ENCODE data around the gene OR1L8.
"Not testable (repeated sequence)": the region's sequence is repeated elsewhere in the genome, so short reads cannot be mapped to it uniquely, and the experiment has no call there.

The OR1L8 gene

DNA sequence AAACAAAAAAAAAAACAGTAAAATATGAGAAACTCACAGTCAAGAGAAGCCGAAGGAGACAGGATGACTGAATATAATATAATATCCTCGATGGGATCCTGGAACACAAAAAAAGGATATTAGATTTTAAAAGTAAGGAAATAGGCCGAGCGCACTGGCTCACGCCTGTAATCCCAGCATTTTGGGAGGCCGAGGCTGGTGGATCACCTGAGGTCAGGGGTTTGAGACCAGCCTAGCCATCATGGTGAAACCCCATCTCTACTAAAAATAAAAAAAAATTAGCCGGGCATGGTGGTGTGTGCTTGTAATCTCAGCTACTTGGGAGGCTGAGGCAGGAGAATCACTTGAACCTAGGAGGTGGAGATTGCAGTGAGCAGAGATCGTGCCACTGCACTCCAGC is at the start of gene OR1L8:
Gene OR1L8, minus strand, starts transcription at position 101 of the 400 bp plus-strand sequence. CDS start 14,907 bp downstream, outside the sequence.
- DNase-seq (ENCODE audit: low read depth, low spot score) = not testable (repeated sequence)

DNA sequence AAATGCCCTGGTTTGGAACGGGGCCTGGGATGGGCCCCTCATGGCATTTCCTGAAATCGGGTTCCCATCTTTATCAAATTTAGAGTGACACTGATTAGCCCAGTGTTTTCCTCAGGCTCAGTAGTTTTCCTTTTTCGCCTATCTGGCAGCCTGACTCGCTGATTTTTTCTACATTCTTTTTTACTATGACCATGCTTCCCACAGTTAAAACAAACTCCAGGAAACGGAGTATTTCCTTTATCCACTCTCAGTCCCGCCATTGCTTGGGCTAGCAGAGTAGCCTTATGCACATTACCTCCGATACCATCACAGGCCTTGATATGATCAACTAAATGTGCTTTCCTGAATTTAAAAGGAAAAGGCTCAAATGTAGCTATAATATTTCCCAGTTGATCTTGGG is 36.8 kb upstream of the OR1L8 start:
- DNase-seq (ENCODE audit: low read depth, low spot score) = no peak

DNA sequence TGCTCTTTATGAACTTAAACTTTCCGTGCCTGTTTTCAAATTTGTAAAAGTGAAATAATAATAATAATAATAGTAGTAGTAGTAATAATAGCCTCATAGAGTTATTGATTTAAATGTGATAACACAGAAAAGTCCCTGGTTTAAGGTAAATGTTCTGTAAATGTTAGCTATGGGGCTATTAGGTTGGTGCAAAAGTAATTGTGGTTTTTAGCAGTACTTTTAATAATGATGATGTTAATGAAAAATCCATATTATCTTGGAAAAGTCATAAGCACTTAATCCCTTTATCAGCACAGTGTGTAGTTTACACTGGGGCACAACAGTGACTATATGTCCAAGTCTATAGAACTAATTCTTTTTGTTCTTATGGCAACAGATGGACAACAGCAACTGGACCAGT is 31.2 kb upstream of the OR1L8 start, which contains the start of gene OR1Q1:
Gene OR1Q1, plus strand, starts transcription at position 377 of the 400 bp plus-strand sequence. Its CDS starts 0 bp downstream, at position 377.
- DNase-seq (ENCODE audit: low read depth, low spot score) = no peak

DNA sequence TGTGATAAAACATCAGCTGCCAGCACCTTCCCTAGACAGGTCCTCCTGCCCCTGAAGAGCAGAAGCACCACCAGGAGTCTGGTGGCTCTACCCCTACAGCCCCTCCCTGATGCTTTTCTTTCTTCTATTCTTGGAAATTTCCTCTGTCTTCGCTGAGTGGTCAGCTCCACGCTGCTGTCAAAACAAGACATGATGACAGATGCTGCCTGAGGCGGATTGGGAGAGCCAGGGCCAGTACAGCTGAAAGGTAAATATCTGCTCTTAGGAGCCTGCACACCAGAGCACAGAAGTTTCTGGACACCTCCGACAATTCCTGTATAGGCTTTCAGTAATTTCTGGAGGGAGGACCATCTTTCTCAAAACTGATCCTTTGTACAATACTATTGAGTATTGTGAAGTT is 26.6 kb upstream of the OR1L8 start:
- DNase-seq (ENCODE audit: low read depth, low spot score) = no peak

GRCh38 chr9:122606587-122606986 is 23.4 kb upstream of the OR1L8 start:
- no peak for DNase-seq (ENCODE audit: low read depth, low spot score)

- no peak for DNase-seq (ENCODE audit: low read depth, low spot score)
Observed at GRCh38 chr9:122605691-122606090, 22.5 kb upstream of the OR1L8 start.

DNA sequence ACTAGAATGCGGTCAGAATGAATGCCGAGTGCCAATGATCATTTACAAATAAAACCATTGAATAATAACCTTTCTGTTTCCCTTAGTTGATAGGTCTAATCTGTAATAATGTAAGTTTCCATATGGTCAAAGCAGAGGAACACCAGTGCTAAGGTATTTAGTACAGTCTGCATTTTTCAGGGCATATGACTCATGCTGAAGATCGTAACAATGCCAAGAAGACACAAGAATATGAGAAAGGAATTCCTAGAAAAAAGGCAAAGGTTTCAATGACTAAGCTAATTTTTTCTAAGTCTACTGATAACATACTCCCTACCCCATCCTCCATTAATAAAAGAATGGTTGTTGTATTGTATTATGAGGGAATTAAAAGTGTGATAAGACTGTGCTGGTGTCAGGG is 2.8 kb downstream of the OR1L8 start:
- DNase-seq (ENCODE audit: low read depth, low spot score) = no peak

GRCh38 chr9:122579874-122580273 is 3.3 kb downstream of the OR1L8 start:
- no peak for DNase-seq (ENCODE audit: low read depth, low spot score)

- DNase-seq (ENCODE audit: low read depth, low spot score) = no peak
Observed at GRCh38 chr9:122572456-122572855, 10.7 kb downstream of the OR1L8 start.

DNA sequence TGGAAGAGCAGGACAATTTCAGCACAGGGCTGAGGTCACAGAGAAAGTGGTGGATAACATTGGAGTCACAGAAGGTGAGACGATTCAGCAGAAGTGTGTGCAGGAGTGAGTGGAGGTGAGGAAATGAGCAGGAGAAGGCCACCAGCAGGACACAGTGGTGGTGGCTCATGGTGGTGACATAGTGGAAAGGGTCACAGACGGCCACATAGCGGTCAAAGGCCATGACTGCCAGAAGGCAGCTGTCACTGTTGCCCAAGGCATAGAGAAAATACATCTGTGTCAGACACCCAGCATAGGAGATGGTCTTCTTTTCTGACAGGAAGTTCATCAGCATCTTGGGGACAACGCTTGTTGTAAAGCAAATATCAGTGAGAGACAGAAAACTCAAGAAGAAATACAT is 15.3 kb downstream of the OR1L8 start:
- no peak for DNase-seq (ENCODE audit: low read depth, low spot score)

- no peak for DNase-seq (ENCODE audit: low read depth, low spot score)
Observed at GRCh38 chr9:122562134-122562760, 20.9 kb downstream of the OR1L8 start.

- DNase-seq (ENCODE audit: low read depth, low spot score) = no peak
Observed at GRCh38 chr9:122561446-122561845, 21.7 kb downstream of the OR1L8 start.

GRCh38 chr9:122552812-122553211 is 30.4 kb downstream of the OR1L8 start, which contains the start of gene OR1N2:
OR1N2 (plus strand) TSS chr9:122553112; CDS start chr9:122553212, 100 bp downstream.
- DNase-seq (ENCODE audit: low read depth, low spot score) = no peak

GRCh38 chr9:122551371-122551770 is 31.8 kb downstream of the OR1L8 start:
- DNase-seq (ENCODE audit: low read depth, low spot score) = no peak

DNA sequence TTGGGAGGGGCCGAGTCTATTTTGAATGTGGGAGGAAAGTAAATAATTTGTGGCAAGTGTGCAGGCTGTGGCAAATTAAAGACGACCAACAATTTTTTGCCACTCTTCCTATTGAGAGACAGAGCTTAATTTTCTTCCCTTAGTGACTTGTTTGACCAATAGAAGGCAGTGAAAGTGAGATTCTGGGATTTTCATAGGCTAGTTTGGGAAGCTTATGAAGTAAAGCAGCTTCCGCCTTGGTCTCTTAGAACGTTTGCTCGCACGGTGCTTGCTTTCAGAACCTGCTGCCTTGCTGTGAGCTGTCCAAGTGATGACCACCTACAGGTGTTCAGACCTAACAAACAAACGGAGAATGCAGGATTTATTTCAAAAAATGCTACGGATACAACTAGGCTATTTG is 37.0 kb downstream of the OR1L8 start:
- no peak for DNase-seq (ENCODE audit: low read depth, low spot score)

DNA sequence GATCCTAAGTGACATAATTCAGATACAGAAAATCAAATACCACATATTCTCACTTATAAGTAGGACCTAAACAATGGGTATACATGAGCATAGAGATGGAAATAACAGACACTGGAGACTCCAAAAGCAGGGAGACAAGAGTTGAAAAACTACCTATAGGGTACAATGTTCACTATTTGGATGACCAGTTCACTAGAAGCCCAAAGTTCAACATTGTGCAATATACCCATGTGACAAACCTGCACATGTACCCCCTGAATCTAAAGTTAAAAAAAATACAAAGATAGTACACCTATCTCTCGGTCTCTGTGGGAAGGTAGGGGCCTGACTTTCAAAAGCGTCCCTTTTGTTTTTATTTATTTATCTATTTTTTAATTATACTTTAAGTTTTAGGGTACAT is 44.4 kb downstream of the OR1L8 start:
- DNase-seq (ENCODE audit: low read depth, low spot score) = no peak

DNA sequence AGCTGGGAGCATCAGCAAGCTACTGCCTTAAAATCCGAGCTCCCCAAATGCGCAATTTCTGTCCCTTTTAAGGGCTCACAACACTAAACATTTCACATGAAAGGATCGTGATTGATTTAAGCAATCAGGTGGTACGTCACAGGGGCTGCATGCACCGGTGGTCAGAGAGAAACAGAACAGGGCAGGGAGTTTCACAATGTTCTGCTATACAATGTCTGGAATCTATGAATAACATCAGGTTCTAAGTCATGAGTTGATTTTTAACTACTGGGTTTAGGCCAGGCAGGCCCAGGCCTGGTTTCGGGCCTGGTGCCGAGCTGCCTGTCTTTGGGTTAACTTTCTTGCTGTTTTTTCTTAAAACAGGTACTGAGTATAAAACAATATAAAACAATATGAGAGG is 46.1 kb downstream of the OR1L8 start:
- not testable (repeated sequence) for DNase-seq (ENCODE audit: low read depth, low spot score)

DNA sequence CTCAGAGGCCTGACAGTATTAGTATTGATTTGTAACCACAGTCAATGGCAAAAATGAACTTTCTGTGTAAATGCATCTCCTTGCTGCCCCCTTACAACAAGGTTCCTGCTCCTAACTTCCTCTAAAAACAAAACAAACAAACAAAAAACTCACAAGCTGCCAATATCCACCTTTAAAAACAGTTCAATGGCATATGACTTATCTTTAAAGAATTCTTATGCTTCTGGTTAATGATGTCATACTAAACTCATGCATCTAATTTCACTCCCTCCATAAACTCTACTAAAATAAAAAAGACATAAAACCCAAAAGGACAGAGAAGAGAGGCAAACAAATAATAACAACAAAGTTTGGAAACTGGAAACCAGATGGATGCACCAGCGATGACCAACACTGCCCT is 47.0 kb downstream of the OR1L8 start:
- DNase-seq (ENCODE audit: low read depth, low spot score) = no peak

DNA sequence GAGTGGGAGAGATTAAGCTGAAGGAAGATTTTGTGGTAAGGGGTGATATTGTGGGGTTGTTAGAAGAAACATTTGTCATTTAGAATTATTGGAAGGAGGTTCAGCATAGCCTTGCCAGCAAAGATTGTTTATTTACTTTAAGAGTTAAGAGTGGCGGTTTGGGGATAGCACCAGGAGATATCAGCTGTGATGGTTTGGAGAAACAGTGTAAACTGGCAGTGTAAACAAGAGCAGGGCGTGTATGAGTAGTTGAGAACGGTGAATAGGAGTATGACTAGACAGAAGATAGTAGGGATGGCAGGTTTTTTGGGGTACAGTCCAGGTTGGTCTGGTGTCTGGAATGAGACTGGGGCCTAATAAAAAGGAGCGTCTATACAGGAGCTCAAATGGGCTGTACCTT is 52.0 kb downstream of the OR1L8 start:
- not testable (repeated sequence) for DNase-seq (ENCODE audit: low read depth, low spot score)

- no peak for DNase-seq (ENCODE audit: low read depth, low spot score)
Observed at GRCh38 chr9:122527193-122527592, 56.0 kb downstream of the OR1L8 start, which contains the start of gene OR1N1. OR1N1 (minus strand) TSS chr9:122527293; CDS start chr9:122527293, 0 bp downstream.

DNA sequence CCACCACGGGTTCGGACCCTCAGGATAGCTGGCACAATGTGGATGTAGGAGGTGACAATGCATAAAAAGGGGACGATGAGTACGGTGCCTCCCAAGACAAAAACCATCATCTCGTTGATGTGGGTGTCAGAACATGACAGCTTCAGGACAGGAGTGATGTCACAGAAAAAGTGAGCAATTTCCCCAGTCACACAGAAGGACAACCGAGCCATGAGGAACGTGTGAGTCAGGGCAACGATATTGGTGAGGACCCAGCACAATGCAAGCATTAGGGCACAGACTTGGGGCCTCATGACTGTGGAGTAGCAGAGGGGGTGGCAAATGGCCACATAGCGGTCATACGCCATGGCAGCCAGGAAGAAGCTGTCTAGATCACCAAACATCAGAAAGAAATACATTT is 56.6 kb downstream of the OR1L8 start:
- no peak for DNase-seq (ENCODE audit: low read depth, low spot score)

GRCh38 chr9:122519376-122519775 is 63.8 kb downstream of the OR1L8 start:
- no peak for DNase-seq (ENCODE audit: low read depth, low spot score)

DNA sequence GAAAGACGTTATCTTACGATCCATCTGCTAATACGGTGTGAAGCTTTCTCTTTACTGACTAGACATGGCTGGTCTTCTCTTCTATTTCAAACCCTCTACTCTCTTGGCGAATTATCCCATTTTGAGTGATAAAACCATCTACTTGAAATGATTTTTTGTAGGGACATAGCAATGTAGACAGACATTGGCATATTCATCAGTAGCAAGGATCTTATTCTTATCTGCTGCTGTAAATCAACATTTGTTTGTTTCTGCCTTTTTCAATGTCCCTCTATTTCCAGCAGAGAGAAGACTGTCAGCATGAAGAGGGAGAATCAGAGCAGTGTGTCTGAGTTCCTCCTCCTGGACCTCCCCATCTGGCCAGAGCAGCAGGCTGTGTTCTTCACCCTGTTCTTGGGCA is 64.3 kb downstream of the OR1L8 start, which contains the start of gene OR1J4:
Gene OR1J4, plus strand, starts transcription at position 301 of the 400 bp plus-strand sequence. Its CDS starts 0 bp downstream, at position 301.
- DNase-seq (ENCODE audit: low read depth, low spot score) = no peak

DNA sequence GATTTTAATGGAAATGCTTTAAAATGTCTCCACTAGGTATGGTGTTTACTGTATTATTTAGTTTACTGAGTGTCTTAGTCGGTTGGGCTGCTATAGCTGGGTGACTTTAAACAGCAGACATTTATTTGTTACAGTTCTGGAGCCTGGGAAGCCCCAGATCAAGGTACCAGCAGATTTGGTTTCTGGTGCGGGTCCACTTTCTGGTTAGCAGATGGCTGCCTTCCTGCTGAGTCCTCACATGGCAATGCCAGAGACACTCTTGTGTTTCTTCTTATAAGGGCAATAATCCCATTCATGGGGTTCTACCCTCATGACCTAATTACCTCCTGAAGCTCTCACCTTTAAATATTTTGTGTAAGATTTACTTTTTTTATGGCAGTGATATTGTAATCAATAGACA is 65.0 kb downstream of the OR1L8 start:
- DNase-seq (ENCODE audit: low read depth, low spot score) = no peak
